Measurements from ENCODE around the gene KRTAP5-3.

Gene KRTAP5-3

GRCh38 chr11:1629326-1630185 is 21.3 kb upstream of the KRTAP5-3 start, which contains the start of gene KRTAP5-5:
Gene KRTAP5-5 (plus strand): TSS chr11:1629775. CDS start chr11:1629841, 66 bp downstream.
- Histone ChIP-seq H3K4me3 (no peak within 1 kb of the TSS), H3K36me3 (no peaks in the 10 kb centered on the region), H3K27me3 (peaks cover 0 to 68% of the 10 kb centered on the region in 2 donors), H3K9me3 (no peaks in the 10 kb centered on the region), H3K27ac (no peak within 1 kb of the TSS), H3K4me1 (no peaks in the 10 kb centered on the region)
- TF ChIP-seq, protein P1, sequence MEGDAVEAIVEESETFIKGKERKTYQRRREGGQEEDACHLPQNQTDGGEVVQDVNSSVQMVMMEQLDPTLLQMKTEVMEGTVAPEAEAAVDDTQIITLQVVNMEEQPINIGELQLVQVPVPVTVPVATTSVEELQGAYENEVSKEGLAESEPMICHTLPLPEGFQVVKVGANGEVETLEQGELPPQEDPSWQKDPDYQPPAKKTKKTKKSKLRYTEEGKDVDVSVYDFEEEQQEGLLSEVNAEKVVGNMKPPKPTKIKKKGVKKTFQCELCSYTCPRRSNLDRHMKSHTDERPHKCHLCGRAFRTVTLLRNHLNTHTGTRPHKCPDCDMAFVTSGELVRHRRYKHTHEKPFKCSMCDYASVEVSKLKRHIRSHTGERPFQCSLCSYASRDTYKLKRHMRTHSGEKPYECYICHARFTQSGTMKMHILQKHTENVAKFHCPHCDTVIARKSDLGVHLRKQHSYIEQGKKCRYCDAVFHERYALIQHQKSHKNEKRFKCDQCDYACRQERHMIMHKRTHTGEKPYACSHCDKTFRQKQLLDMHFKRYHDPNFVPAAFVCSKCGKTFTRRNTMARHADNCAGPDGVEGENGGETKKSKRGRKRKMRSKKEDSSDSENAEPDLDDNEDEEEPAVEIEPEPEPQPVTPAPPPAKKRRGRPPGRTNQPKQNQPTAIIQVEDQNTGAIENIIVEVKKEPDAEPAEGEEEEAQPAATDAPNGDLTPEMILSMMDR (IDR thresholded peaks at IDR 0.05), result no peak
- DNase-seq, result no peak
- intact Hi-C loops (cut with DNase I; ENCODE audit: low total_unique reads), result loop anchor here (10.0 kb wide), 1 partner anchor 85 kb away; no protein-coding TSS in a partner anchor

DNA sequence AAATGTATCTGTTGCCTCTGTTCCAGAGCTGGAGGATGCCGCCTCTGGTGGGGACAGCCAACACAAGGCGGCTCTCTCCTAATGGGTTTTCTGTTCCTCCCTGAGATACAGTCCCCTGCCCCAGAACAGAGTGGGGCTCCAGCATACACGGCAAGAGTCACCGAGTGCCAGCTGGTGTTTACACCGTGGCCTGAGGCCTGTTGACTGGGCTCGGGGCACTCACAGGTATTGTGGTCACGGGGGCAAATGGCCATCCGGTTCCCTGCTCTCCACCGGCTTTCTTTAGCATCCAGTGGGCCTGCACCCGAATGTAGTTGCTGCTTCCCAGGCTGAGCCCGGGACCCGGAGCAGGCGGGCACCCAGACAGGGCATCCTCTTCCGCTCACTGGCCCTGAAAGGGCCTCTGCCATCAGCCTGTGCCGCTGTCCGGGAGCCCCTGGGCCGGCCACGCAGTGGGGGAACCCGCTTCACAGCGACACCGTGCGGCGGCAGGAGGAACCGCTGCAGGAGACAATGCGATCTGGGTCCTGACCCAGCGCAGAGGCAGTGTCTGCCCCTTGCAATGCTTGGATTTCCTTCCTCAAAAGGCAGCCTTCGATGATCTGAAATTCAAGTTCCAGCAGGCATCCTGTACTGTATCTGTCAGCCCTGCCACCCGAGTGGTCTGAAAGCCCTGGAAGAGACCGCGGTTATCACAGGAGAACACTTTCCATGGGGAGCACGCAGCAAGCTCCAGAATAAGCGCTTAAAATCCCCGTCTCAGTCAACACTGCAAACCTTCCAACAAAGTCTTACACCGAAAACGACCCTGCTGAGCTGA is 20.5 kb upstream of the KRTAP5-3 start:
- H3K9me3 ChIP-seq, result no peaks in the 10 kb centered on the region
- peaks cover 0 to 61% of the 10 kb centered on the region in 2 donors for H3K27me3 ChIP-seq
- H3K27ac ChIP-seq, result no peak overlapping the region
- intact Hi-C loops (cut with DNase I; ENCODE audit: low total_unique reads), result loop anchor here (10.0 kb wide), 1 partner anchor 84 kb away; no protein-coding TSS in a partner anchor
- no peaks in the 10 kb centered on the region for H3K4me1 ChIP-seq
- H3K4me3 ChIP-seq, result no peak overlapping the region
- TF ChIP-seq, protein P1 (IDR thresholded peaks at IDR 0.05), result peak; percentile 63 to 86
- H3K36me3 ChIP-seq, result no peaks in the 10 kb centered on the region
- DNase-seq, result no peak

- Histone ChIP-seq H3K9me3 (no peaks in the 10 kb centered on the region), H3K36me3 (no peaks in the 10 kb centered on the region), H3K4me1 (no peaks in the 10 kb centered on the region), H3K27ac (no peak overlapping the region), H3K4me3 (no peak overlapping the region), H3K27me3 (peaks cover 0 to 42% of the 10 kb centered on the region in 2 donors)
- intact Hi-C loops (cut with DNase I; ENCODE audit: low total_unique reads), result loop anchor here (10.0 kb wide), 1 partner anchor 81 kb away; no protein-coding TSS in a partner anchor
- TF ChIP-seq, protein P1 (IDR thresholded peaks at IDR 0.05), result no peak
- DNase-seq, result peak in 1 of 2 donors; percentile 34
These were observed 17.3 kb upstream of the KRTAP5-3 start for GRCh38 chr11:1625541-1625940.

DNA sequence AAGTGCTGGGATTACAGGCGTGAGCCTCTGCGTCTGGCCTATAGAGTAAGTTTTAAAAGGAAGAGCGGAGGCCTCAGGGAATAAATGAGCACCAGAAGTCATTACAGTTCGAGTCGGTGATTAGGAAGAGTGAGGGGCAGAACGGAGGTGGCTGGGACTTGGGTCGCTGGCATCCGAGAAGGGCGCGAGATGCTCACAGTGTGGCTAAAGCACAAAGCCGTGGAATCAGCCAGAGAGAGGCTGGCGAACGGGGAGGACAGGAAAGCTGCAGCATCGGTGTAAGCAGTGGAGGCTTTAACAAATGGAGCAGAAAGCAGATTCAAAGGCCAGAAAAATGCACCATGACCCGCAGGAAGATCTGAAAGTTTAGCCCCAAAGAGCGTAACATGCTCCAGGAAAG is 16.4 kb upstream of the KRTAP5-3 start:
- TF ChIP-seq, protein P1 (IDR thresholded peaks at IDR 0.05), result no peak
- H3K4me3 ChIP-seq, result no peak overlapping the region
- H3K27me3 ChIP-seq, result peaks cover 0 to 39% of the 10 kb centered on the region in 2 donors
- no peaks in the 10 kb centered on the region for H3K9me3 ChIP-seq
- DNase-seq, result peak in 1 of 2 donors; percentile 48
- no peak overlapping the region for H3K27ac ChIP-seq
- no peaks in the 10 kb centered on the region for H3K36me3 ChIP-seq
- intact Hi-C loops (cut with DNase I; ENCODE audit: low total_unique reads), result loop anchor here (10.0 kb wide), 1 partner anchor 80 kb away; no protein-coding TSS in a partner anchor
- H3K4me1 ChIP-seq, result no peaks in the 10 kb centered on the region

GRCh38 chr11:1623716-1624115 is 15.5 kb upstream of the KRTAP5-3 start:
- TF ChIP-seq, protein P1 (IDR thresholded peaks at IDR 0.05), result no peak
- DNase-seq, result peak in 1 of 2 donors; percentile 56
- Histone ChIP-seq H3K27me3 (peaks cover 0 to 30% of the 10 kb centered on the region in 2 donors), H3K9me3 (no peaks in the 10 kb centered on the region), H3K4me1 (no peaks in the 10 kb centered on the region), H3K4me3 (no peak overlapping the region), H3K27ac (no peak overlapping the region), H3K36me3 (no peaks in the 10 kb centered on the region)
- intact Hi-C loops (cut with DNase I; ENCODE audit: low total_unique reads), result loop anchor here (10.0 kb wide), 1 partner anchor 79 kb away; no protein-coding TSS in a partner anchor
